Chondrocyte (in vitro differentiated cells): ENCODE results near the gene FAM171A1. TPM values are rescaled to one million over a fixed set of nuclear protein-coding genes. Genes with fewer than 3 reads are reported as not detected.
"Not testable (repeated sequence)": the region's sequence is repeated elsewhere in the genome, so short reads cannot be mapped to it uniquely, and the experiment has no call there.

Experiments
- DNase-seq: peaks from one replicate; pipeline ENCODE4 v3.0.0; 2021; ENCODE audit warnings: mixed read lengths, low spot score
- H3K27ac Mint-ChIP-seq: one replicate; pipeline ENCODE4 v1.8.0; 2021; ENCODE audit warnings: mild to moderate bottlenecking, moderate library complexity, mixed read lengths; ENCODE audit not compliant: unreplicated experiment
- H3K27me3 Mint-ChIP-seq: 2 replicates; pipeline ENCODE4 v1.8.0; 2021; ENCODE audit warnings: low read depth, mixed read lengths
- H3K36me3 Mint-ChIP-seq: 2 replicates; pipeline ENCODE4 v1.8.0; 2021; ENCODE audit warnings: low read depth, mixed read lengths
- H3K4me1 Mint-ChIP-seq: 2 replicates; pipeline ENCODE4 v1.8.0; 2021; ENCODE audit warnings: low read depth, mild to moderate bottlenecking, mixed read lengths
- H3K4me3 Mint-ChIP-seq: one replicate; pipeline ENCODE4 v1.8.0; 2021; ENCODE audit warnings: mild to moderate bottlenecking, moderate library complexity, mixed read lengths; ENCODE audit not compliant: unreplicated experiment
- H3K9me3 Mint-ChIP-seq: 2 replicates; pipeline ENCODE4 v1.8.0; 2021; ENCODE audit warnings: low read depth, mixed read lengths
- CTCF ChIP-seq: fragments of 200-600 bp; sonication (generic); IDR thresholded peaks from 2 replicates; pipeline ENCODE4 v1.5.0; 2021; ENCODE audit warnings: antibody characterized with exemption, mild to moderate bottlenecking, moderate library complexity
- total RNA-seq: library from RNA; stranded (reverse); gene quantifications from 3 replicates; pipeline ENCODE4 v1.2.1, GENCODE V29; 2021

Gene FAM171A1
- total RNA-seq, 1 donor from 2014 or later: 40.9 TPM

- DNase-seq: no peak
- no peak overlapping the region for H3K4me3 Mint-ChIP-seq
- peaks cover 19% of the 10 kb centered on the region for H3K9me3 Mint-ChIP-seq
- peaks cover 1% of the 10 kb centered on the region for H3K36me3 Mint-ChIP-seq
- no peaks in the 10 kb centered on the region for H3K4me1 Mint-ChIP-seq
- H3K27me3 Mint-ChIP-seq: no peaks in the 10 kb centered on the region
- no peak overlapping the region for H3K27ac Mint-ChIP-seq
- TF ChIP-seq CTCF: no peak
These were observed 37.5 kb upstream of the FAM171A1 start for GRCh38 chr10:15408557-15408956.

- TF ChIP-seq CTCF: no peak
- H3K4me3 Mint-ChIP-seq: no peak overlapping the region
These were observed 34.2 kb upstream of the FAM171A1 start for GRCh38 chr10:15405319-15405718.

GRCh38 chr10:15401382-15401781 is 30.3 kb upstream of the FAM171A1 start:
- H3K27me3 Mint-ChIP-seq: no peaks in the 10 kb centered on the region
- no peak overlapping the region for H3K27ac Mint-ChIP-seq
- TF ChIP-seq CTCF: no peak
- peaks cover 5% of the 10 kb centered on the region for H3K36me3 Mint-ChIP-seq
- no peak overlapping the region for H3K4me3 Mint-ChIP-seq
- no peak for DNase-seq
- peaks cover 43% of the 10 kb centered on the region for H3K9me3 Mint-ChIP-seq
- H3K4me1 Mint-ChIP-seq: no peaks in the 10 kb centered on the region

More at GRCh38 chr10:15405319-15405718, 34.2 kb upstream of the FAM171A1 start:
- H3K27ac Mint-ChIP-seq: no peak overlapping the region
- peaks cover 36% of the 10 kb centered on the region for H3K9me3 Mint-ChIP-seq
- no peak for DNase-seq
- H3K27me3 Mint-ChIP-seq: no peaks in the 10 kb centered on the region
- H3K4me1 Mint-ChIP-seq: no peaks in the 10 kb centered on the region
- peaks cover 5% of the 10 kb centered on the region for H3K36me3 Mint-ChIP-seq

GRCh38 chr10:15400461-15400860 is 29.4 kb upstream of the FAM171A1 start:
- H3K36me3 Mint-ChIP-seq, H3K4me3 Mint-ChIP-seq, H3K27ac Mint-ChIP-seq, DNase-seq, H3K27me3 Mint-ChIP-seq, H3K4me1 Mint-ChIP-seq: not testable (repeated sequence)
- peaks cover 42% of the 10 kb centered on the region for H3K9me3 Mint-ChIP-seq

GRCh38 chr10:15399060-15399661 is 28.1 kb upstream of the FAM171A1 start:
- Mint-ChIP-seq H3K4me1 (no peaks in the 10 kb centered on the region), H3K4me3 (no peak overlapping the region), H3K36me3 (peaks cover 4% of the 10 kb centered on the region), H3K9me3 (peaks cover 30% of the 10 kb centered on the region), H3K27ac (no peak overlapping the region), H3K27me3 (no peaks in the 10 kb centered on the region)
- TF ChIP-seq CTCF: no peak
- DNase-seq: no peak

- DNase-seq: no peak
- no peak for TF ChIP-seq CTCF
- Mint-ChIP-seq H3K9me3 (peaks cover 8% of the 10 kb centered on the region), H3K27me3 (peaks cover 2% of the 10 kb centered on the region), H3K36me3 (no peaks in the 10 kb centered on the region), H3K4me3 (no peak overlapping the region), H3K4me1 (no peaks in the 10 kb centered on the region), H3K27ac (no peak overlapping the region)
These were observed 24.8 kb upstream of the FAM171A1 start for GRCh38 chr10:15395935-15396334.
